Transverse colon (tissue), 4 donors: Measurements from ENCODE around the gene SASH3. TPM values are rescaled to one million over a fixed set of nuclear protein-coding genes. Genes with fewer than 3 reads are reported as not detected.
A peak's percentile ranks its signal among the peaks of the same experiment; 100 is the strongest.

Experiments
- DNase-seq: peaks from one replicate; pipeline ENCODE4 v3.0.0-alpha.2; 2019
- H3K27ac ChIP-seq, 4 donors: fragments of 200-600 bp; sonication (generic); 2 replicates each; pipeline ENCODE4 v1.5.1; 2016 to 2018; ENCODE audit warnings: inconsistent platforms in 4 of 4
- H3K27me3 ChIP-seq: fragments of 200-600 bp; sonication (generic); 2 replicates; pipeline ENCODE4 v1.5.1; 2017; ENCODE audit warnings: inconsistent platforms
- H3K36me3 ChIP-seq, 4 donors: fragments of 200-600 bp; sonication (generic); 2 replicates each; pipeline ENCODE4 v1.5.1; 2017 to 2019; ENCODE audit warnings: inconsistent platforms in 4 of 4
- H3K4me1 ChIP-seq, 4 donors: fragments of 200-600 bp; sonication (generic); 2 replicates each; pipeline ENCODE4 v1.5.1; 2017 to 2020; ENCODE audit warnings: inconsistent platforms in 4 of 4
- H3K4me3 ChIP-seq, 4 donors: fragments of 200-600 bp; sonication (generic); 1 replicate in 1 of 4; 2 replicates in 3 of 4; pipeline versions ENCODE4 v1.5.1 to v1.6.1; 2017 to 2019; ENCODE audit warnings: inconsistent platforms in 4 of 4
- H3K9me3 ChIP-seq, 2 donors: fragments of 200-600 bp; sonication (generic); 2 replicates each; pipeline ENCODE4 v1.5.1; 2017 to 2019; ENCODE audit warnings: inconsistent platforms in 2 of 2
- CTCF ChIP-seq, 5 experiments: fragments of 200-600 bp in 3 of 5; fragments of 450-650 bp in 2 of 5; sonication (generic) in 3 of 5; IDR thresholded peaks; 1 replicate in 2 of 5; 2 replicates in 3 of 5; pipeline ENCODE4 v1.5.1; 2016 to 2017; ENCODE audit warnings: antibody characterized with exemption in 5 of 5, inconsistent platforms in 3 of 5, mild to moderate bottlenecking in 2 of 5, moderate library complexity in 1 of 5
- EP300 ChIP-seq: sonication (generic); formaldehyde crosslinking; IDR thresholded peaks from one replicate; pipeline ENCODE4 v1.6.1; 2017; ENCODE audit warnings: antibody characterized with exemption, low read depth
- POLR2A ChIP-seq: fragments of 450-650 bp; IDR thresholded peaks from one replicate; pipeline ENCODE4 v1.6.1; 2016; ENCODE audit warnings: antibody characterized with exemption, mild to moderate bottlenecking, moderate library complexity
- POLR2AphosphoS5 ChIP-seq, 3 donors: sonication (generic); formaldehyde crosslinking; IDR thresholded peaks; one replicate each; pipeline ENCODE4 v1.6.1; 2016; ENCODE audit warnings: antibody characterized with exemption in 3 of 3
- WGBS, 2 donors: methylation state at CpG; one replicate each; pipeline ENCODE4 v1.1.5; 2018; ENCODE audit warnings: low coverage in 1 of 2; 5-methylcytosine and 5-hydroxymethylcytosine counted together
- in situ Hi-C, 4 donors: fragments of 200-750 bp; cut with MboI; loops; one replicate each; pipeline versions ENCODE4 v1.15.0 to v1.15.1; 2017; ENCODE audit warnings: low sequenced_read_pairs in 3 of 4, low pct_ligation_motif_present in 1 of 4, low pct_unique_long_range_greater_than_20kb in 1 of 4
- intact Hi-C: fragments of 100-400 bp; cut with DNase I; formaldehyde crosslinking; loops from one replicate; pipeline ENCODE4 v1.15.1; 2023; ENCODE audit warnings: low total_unique reads
- total RNA-seq, 4 donors: library from RNA; depleted of rRNA; stranded (reverse); fragments of >200 nt; gene quantifications; one replicate each; pipeline ENCODE4 v1.1.0, GENCODE V29; 2016

The SASH3 gene
- total RNA-seq, 4 donors from 2014 or later: 1.6 to 20.9 (median 11.1) TPM

- intact Hi-C loops (no loop called here), in situ Hi-C loops (no loop called here)
- Histone ChIP-seq H3K36me3 (no peaks in the 10 kb centered on the region), H3K4me1 (peaks cover 0 to 24% (median 11%) of the 10 kb centered on the region in 4 donors), H3K9me3 (no peaks in the 10 kb centered on the region), H3K27ac (no peak overlapping the region), H3K27me3 (no peaks in the 10 kb centered on the region), H3K4me3 (no peak overlapping the region)
- TF ChIP-seq EP300: no peak
- TF ChIP-seq POLR2A: no peak
- no peak for DNase-seq
- 57% methylated on average over 6 of the region's 6 CpGs; no CpG with 5 or more reads in 1 of the 2 donors for WGBS, 2 donors
Observed at GRCh38 chrX:129736491-129736890, 43.3 kb upstream of the SASH3 start.

GRCh38 chrX:129737916-129738315 is 41.8 kb upstream of the SASH3 start:
- Histone ChIP-seq H3K27me3 (no peaks in the 10 kb centered on the region), H3K4me1 (peaks cover 0 to 24% (median 11%) of the 10 kb centered on the region in 4 donors), H3K36me3 (no peaks in the 10 kb centered on the region), H3K27ac (peak overlapping the region; percentile 3 to 59 (median 50)), H3K9me3 (no peaks in the 10 kb centered on the region), H3K4me3 (no peak overlapping the region)
- DNase-seq: no peak
- intact Hi-C loops (no loop called here), in situ Hi-C loops (no loop called here)
- no peak for TF ChIP-seq CTCF (IDR thresholded peaks at IDR 0.05)
- TF ChIP-seq POLR2AphosphoS5 (IDR thresholded peaks at IDR 0.05): no peak
- TF ChIP-seq EP300: no peak
- TF ChIP-seq POLR2A: no peak
- 52 to 83% methylated on average over 1 to 5 of the region's 5 CpGs for WGBS, 2 donors

- H3K27me3 ChIP-seq: no peaks in the 10 kb centered on the region
- intact Hi-C loops: no loop called here
- DNase-seq: no peak
- in situ Hi-C loops: no loop called here
- no peaks in the 10 kb centered on the region for H3K9me3 ChIP-seq
- peak within 1 kb of the TSS in 1 of 4 donors; percentile 13 for H3K4me3 ChIP-seq
- WGBS, 2 donors: 37% methylated on average over 13 of the region's 13 CpGs; no CpG with 5 or more reads in 1 of the 2 donors
- no peak for TF ChIP-seq POLR2A
- no peak for TF ChIP-seq EP300
- no peak for TF ChIP-seq CTCF (IDR thresholded peaks at IDR 0.05)
- TF ChIP-seq POLR2AphosphoS5 (IDR thresholded peaks at IDR 0.05): no peak
- H3K4me1 ChIP-seq: peaks cover 0 to 24% (median 11%) of the 10 kb centered on the region in 4 donors
- H3K27ac ChIP-seq: peak within 1 kb of the TSS; percentile 33 to 59 (median 50)
- no peaks in the 10 kb centered on the region for H3K36me3 ChIP-seq
Observed at GRCh38 chrX:129738466-129739308, 41.1 kb upstream of the SASH3 start, which contains the start of gene XPNPEP2. TSS of gene XPNPEP2 (plus strand) at chrX:129738979. CDS start at chrX:129739214, 235 bp downstream.

- H3K4me3 ChIP-seq: no peak overlapping the region
- H3K27ac ChIP-seq: peak overlapping the region in 1 of 4 donors; percentile 55
- H3K9me3 ChIP-seq: no peaks in the 10 kb centered on the region
- intact Hi-C loops: no loop called here
- peaks cover 0 to 24% (median 11%) of the 10 kb centered on the region in 4 donors for H3K4me1 ChIP-seq
- H3K36me3 ChIP-seq: no peaks in the 10 kb centered on the region
- 85% methylated on average over 4 of the region's 4 CpGs; no CpG with 5 or more reads in 1 of the 2 donors for WGBS, 2 donors
- no peaks in the 10 kb centered on the region for H3K27me3 ChIP-seq
- DNase-seq: no peak
- in situ Hi-C loops: no loop called here
- TF ChIP-seq EP300: no peak
- no peak for TF ChIP-seq POLR2A
- TF ChIP-seq POLR2AphosphoS5 (IDR thresholded peaks at IDR 0.05): no peak
- no peak for TF ChIP-seq CTCF (IDR thresholded peaks at IDR 0.05)
Observed at GRCh38 chrX:129739578-129739977, 40.2 kb upstream of the SASH3 start.
